H9 (cell line): ENCODE data around the gene PPOX. TPM values are rescaled to one million over a fixed set of nuclear protein-coding genes. Genes with fewer than 3 reads are reported as not detected.

Experiments used
- DNase-seq: peaks from one replicate; pipeline ENCODE4 v3.0.0-alpha.2; 2017
- H2AFZ ChIP-seq: one replicate; pipeline ENCODE4 v1.6.1; 2013; ENCODE audit warnings: mild to moderate bottlenecking, low read length, control low read depth, moderate library complexity
- H2AK5ac ChIP-seq: 2 replicates; pipeline ENCODE4 v1.6.1; 2013; ENCODE audit warnings: low read length, control low read depth, mixed read lengths; ENCODE audit not compliant: insufficient read length
- H2BK120ac ChIP-seq: one replicate; pipeline ENCODE4 v1.6.1; 2013; ENCODE audit warnings: low read depth, mild to moderate bottlenecking, low read length, control low read depth, inconsistent platforms; ENCODE audit not compliant: poor library complexity, severe bottlenecking
- H2BK12ac ChIP-seq: 2 replicates; pipeline ENCODE4 v1.6.1; 2013; ENCODE audit warnings: low read length, control low read depth, mixed read lengths, low read depth; ENCODE audit not compliant: insufficient read length
- H2BK15ac ChIP-seq: 2 replicates; pipeline ENCODE4 v1.6.1; 2013; ENCODE audit warnings: low read depth, low read length, control low read depth
- H2BK20ac ChIP-seq: one replicate; pipeline ENCODE4 v1.6.1; 2013; ENCODE audit warnings: low read depth, mild to moderate bottlenecking, low read length, control low read depth, inconsistent platforms; ENCODE audit not compliant: poor library complexity, severe bottlenecking
- H2BK5ac ChIP-seq: 2 replicates; pipeline ENCODE4 v1.6.1; 2013; ENCODE audit warnings: low read length, control low read depth, mixed read lengths; ENCODE audit not compliant: insufficient read length
- H3K14ac ChIP-seq: 2 replicates; pipeline ENCODE4 v1.6.1; 2013; ENCODE audit warnings: low read length, control low read depth; ENCODE audit not compliant: insufficient read depth
- H3K18ac ChIP-seq: 2 replicates; pipeline ENCODE4 v1.6.1; 2013; ENCODE audit warnings: low read depth, mild to moderate bottlenecking, mixed read lengths, low read length, control low read depth; ENCODE audit not compliant: insufficient read length
- H3K23ac ChIP-seq: 2 replicates; pipeline ENCODE4 v1.6.1; 2013; ENCODE audit warnings: low read length, control low read depth, mixed read lengths, low read depth; ENCODE audit not compliant: insufficient read length
- H3K23me2 ChIP-seq: 2 replicates; pipeline ENCODE4 v1.6.1; 2013; ENCODE audit warnings: low read depth, mild to moderate bottlenecking, mixed read lengths, low read length, control low read depth; ENCODE audit not compliant: insufficient read length, poor library complexity, severe bottlenecking
- H3K27ac ChIP-seq: 2 replicates; pipeline ENCODE4 v1.5.1; 2013; ENCODE audit warnings: low read length, control low read depth, mixed read lengths, low read depth; ENCODE audit not compliant: insufficient read length
- H3K27me3 ChIP-seq: 2 replicates; pipeline ENCODE4 v1.6.1; 2013; ENCODE audit warnings: low read length, control low read depth, inconsistent platforms; ENCODE audit not compliant: insufficient read depth
- H3K4ac ChIP-seq: 2 replicates; pipeline ENCODE4 v1.6.1; 2013; ENCODE audit warnings: low read depth, mild to moderate bottlenecking, control low read depth, inconsistent platforms, low read length, moderate library complexity
- H3K4me1 ChIP-seq: 2 replicates; pipeline ENCODE4 v1.6.1; 2013; ENCODE audit warnings: low read length, control low read depth, inconsistent platforms; ENCODE audit not compliant: insufficient read depth
- H3K4me2 ChIP-seq: 2 replicates; pipeline ENCODE4 v1.6.1; 2013; ENCODE audit warnings: low read length, control low read depth, mixed read lengths; ENCODE audit not compliant: insufficient read length, insufficient read depth
- H3K56ac ChIP-seq: 2 replicates; pipeline ENCODE4 v1.6.1; 2013; ENCODE audit warnings: low read depth, mild to moderate bottlenecking, mixed read lengths, low read length, control low read depth; ENCODE audit not compliant: insufficient read length
- H3K79me1 ChIP-seq: 2 replicates; pipeline ENCODE4 v1.6.1; 2013; ENCODE audit warnings: low read depth, mild to moderate bottlenecking, moderate library complexity, low read length, control low read depth, inconsistent platforms; ENCODE audit not compliant: insufficient read depth, poor library complexity, severe bottlenecking
- H3K79me2 ChIP-seq: 2 replicates; pipeline ENCODE4 v1.6.1; 2013; ENCODE audit warnings: low read length, control low read depth, inconsistent platforms; ENCODE audit not compliant: insufficient read depth
- H3K9ac ChIP-seq: 2 replicates; pipeline ENCODE4 v1.6.1; 2013; ENCODE audit warnings: low read length, control low read depth, mixed read lengths; ENCODE audit not compliant: insufficient read length; ENCODE audit errors: extremely low read depth
- H3K9me3 ChIP-seq: one replicate; pipeline ENCODE4 v1.6.1; 2013; ENCODE audit warnings: low read depth, low read length, inconsistent platforms; ENCODE audit not compliant: control insufficient read depth
- H3T11ph ChIP-seq: one replicate; pipeline ENCODE4 v1.6.1; 2013; ENCODE audit warnings: mild to moderate bottlenecking, low read length, control low read depth, inconsistent platforms
- H4K20me1 ChIP-seq: one replicate; pipeline ENCODE4 v1.6.1; 2013; ENCODE audit not compliant: control insufficient read depth, insufficient read length, insufficient read depth
- H4K5ac ChIP-seq: 2 replicates; pipeline ENCODE4 v1.6.1; 2013; ENCODE audit warnings: low read depth, mild to moderate bottlenecking, mixed read lengths, low read length, control low read depth; ENCODE audit not compliant: insufficient read length
- H4K8ac ChIP-seq: replicated peaks from 2 replicates; pipeline ENCODE4 v1.6.1; 2013; ENCODE audit warnings: low read length, control low read depth, mixed read lengths, low read depth; ENCODE audit not compliant: insufficient read length
- H4K91ac ChIP-seq: 2 replicates; pipeline ENCODE4 v1.6.1; 2013; ENCODE audit warnings: low read depth, mild to moderate bottlenecking, moderate library complexity, mixed read lengths, low read length, control low read depth; ENCODE audit not compliant: insufficient read length
- H3K27ac Mint-ChIP-seq, 3 experiments: 2 replicates in 2 of 3; 3 replicates in 1 of 3; pipeline ENCODE4 v1.8.0; 2020 to 2021; ENCODE audit warnings: mixed read lengths in 3 of 3, mild to moderate bottlenecking in 1 of 3, moderate library complexity in 1 of 3
- H3K27me3 Mint-ChIP-seq: 2 replicates; pipeline ENCODE4 v1.8.0; 2021; ENCODE audit warnings: low read depth, mild to moderate bottlenecking, moderate library complexity, mixed read lengths
- H3K36me3 Mint-ChIP-seq, 3 experiments: 2 replicates in 2 of 3; 3 replicates in 1 of 3; pipeline ENCODE4 v1.8.0; 2020 to 2021; ENCODE audit warnings: low read depth in 3 of 3, mixed read lengths in 3 of 3; ENCODE audit not compliant: insufficient read depth in 1 of 3
- H3K4me1 Mint-ChIP-seq, 2 experiments: 2 replicates each; pipeline ENCODE4 v1.8.0; 2020; ENCODE audit warnings: mixed read lengths in 2 of 2
- H3K4me3 Mint-ChIP-seq, 2 experiments: 2 replicates in 1 of 2; 3 replicates in 1 of 2; pipeline ENCODE4 v1.8.0; 2020 to 2021; ENCODE audit warnings: mild to moderate bottlenecking in 2 of 2, mixed read lengths in 2 of 2, moderate library complexity in 1 of 2
- H3K9me3 Mint-ChIP-seq, 2 experiments: 2 replicates in 1 of 2; 3 replicates in 1 of 2; pipeline ENCODE4 v1.8.0; 2020; ENCODE audit warnings: mild to moderate bottlenecking in 2 of 2, mixed read lengths in 2 of 2, moderate library complexity in 1 of 2
- WGBS: extraction: QIAGEN DNeasy Blood & Tissue Kit; methylation state at CpG from one replicate; pipeline ENCODE4 v1.1.7; 2013; ENCODE audit warnings: missing lambda C conversion rate, low lambda C conversion rate, mixed read lengths; ENCODE audit not compliant: insufficient read length; ENCODE audit errors: extremely low coverage; 5-methylcytosine and 5-hydroxymethylcytosine counted together
- total RNA-seq: library from RNA; stranded (reverse); gene quantifications from 2 replicates; pipeline ENCODE4 v1.2.1, GENCODE V29; 2021
- TF ChIP-seq, protein P1 (sequence below): fragments of 200-600 bp; sonication (generic); conservative IDR thresholded peaks from 3 replicates; pipeline ENCODE4 v1.8.0; 2021; ENCODE audit warnings: antibody characterized with exemption, mild to moderate bottlenecking

The PPOX gene
- total RNA-seq, 1 experiment from 2014 or later = 39.8 TPM

DNA sequence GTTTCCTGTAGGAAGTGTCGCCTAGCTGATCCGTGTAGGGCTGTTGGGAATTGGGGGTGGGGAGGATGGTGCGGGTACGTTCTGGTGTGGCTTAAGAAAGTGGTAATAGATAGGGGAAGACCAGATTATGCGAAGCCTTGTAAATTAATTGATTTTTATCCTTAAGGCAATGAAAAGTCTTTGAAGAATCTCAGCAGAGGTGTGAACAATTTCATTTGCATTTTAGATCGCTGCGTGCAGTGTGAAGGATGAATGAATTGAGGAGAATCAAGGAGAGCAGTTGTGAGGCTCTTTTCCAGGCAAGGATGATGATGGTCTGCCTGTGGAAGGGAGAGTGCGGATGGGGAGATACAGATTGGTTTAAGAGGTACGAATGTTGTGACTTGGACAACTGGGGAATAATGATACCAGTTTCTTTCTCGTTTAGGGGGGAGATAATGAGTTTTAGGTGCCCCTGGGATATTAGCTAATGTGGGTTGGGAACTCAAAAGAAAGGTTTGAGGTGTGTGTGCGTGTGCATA, 32.9 kb upstream of the PPOX start:
- peak overlapping the region; percentile 18 for H3K56ac ChIP-seq
- no peak overlapping the region for H4K5ac ChIP-seq
- Mint-ChIP-seq H3K4me1 (peaks cover 18 to 19% of the 10 kb centered on the region in 2 experiments), H3K36me3 (peaks cover 3 to 22% (median 18%) of the 10 kb centered on the region in 3 experiments; a peak in 5 of 7 replicates), H3K27me3 (no peaks in the 10 kb centered on the region), H3K4me3 (no peak overlapping the region), H3K9me3 (no peaks in the 10 kb centered on the region; a peak in 1 of 5 replicates), H3K27ac (no peak overlapping the region)
- H3K27ac ChIP-seq = peak overlapping the region; percentile 92
- no peak overlapping the region for H2BK20ac ChIP-seq
- peak overlapping the region; percentile 99 for H3K4me2 ChIP-seq
- no peak overlapping the region for H3K4ac ChIP-seq
- no peaks in the 10 kb centered on the region for H4K20me1 ChIP-seq
- peaks cover 8% of the 10 kb centered on the region for H3K79me1 ChIP-seq
- peak overlapping the region; percentile 20 for H2BK5ac ChIP-seq
- peak overlapping the region; percentile 67 for H3K18ac ChIP-seq
- peak overlapping the region; percentile 82 for H3K9ac ChIP-seq
- no peak overlapping the region for H3K23ac ChIP-seq
- H4K8ac ChIP-seq = no peak overlapping the region
- peaks cover 13% of the 10 kb centered on the region for H3K23me2 ChIP-seq
- H3K4me1 ChIP-seq = no peaks in the 10 kb centered on the region
- H2BK120ac ChIP-seq = no peak overlapping the region
- H2AK5ac ChIP-seq = no peak overlapping the region
- H4K91ac ChIP-seq = no peak overlapping the region
- H2AFZ ChIP-seq = peak overlapping the region; percentile 70
- no peak overlapping the region for H2BK12ac ChIP-seq
- no peaks in the 10 kb centered on the region for H3K9me3 ChIP-seq
- TF ChIP-seq, protein P1, sequence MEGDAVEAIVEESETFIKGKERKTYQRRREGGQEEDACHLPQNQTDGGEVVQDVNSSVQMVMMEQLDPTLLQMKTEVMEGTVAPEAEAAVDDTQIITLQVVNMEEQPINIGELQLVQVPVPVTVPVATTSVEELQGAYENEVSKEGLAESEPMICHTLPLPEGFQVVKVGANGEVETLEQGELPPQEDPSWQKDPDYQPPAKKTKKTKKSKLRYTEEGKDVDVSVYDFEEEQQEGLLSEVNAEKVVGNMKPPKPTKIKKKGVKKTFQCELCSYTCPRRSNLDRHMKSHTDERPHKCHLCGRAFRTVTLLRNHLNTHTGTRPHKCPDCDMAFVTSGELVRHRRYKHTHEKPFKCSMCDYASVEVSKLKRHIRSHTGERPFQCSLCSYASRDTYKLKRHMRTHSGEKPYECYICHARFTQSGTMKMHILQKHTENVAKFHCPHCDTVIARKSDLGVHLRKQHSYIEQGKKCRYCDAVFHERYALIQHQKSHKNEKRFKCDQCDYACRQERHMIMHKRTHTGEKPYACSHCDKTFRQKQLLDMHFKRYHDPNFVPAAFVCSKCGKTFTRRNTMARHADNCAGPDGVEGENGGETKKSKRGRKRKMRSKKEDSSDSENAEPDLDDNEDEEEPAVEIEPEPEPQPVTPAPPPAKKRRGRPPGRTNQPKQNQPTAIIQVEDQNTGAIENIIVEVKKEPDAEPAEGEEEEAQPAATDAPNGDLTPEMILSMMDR = no peak
- H3K79me2 ChIP-seq = peaks cover 6% of the 10 kb centered on the region; the same call in 1 of the 2 replicates
- peak overlapping the region; percentile 59; the same call in 1 of the 2 replicates for H3K14ac ChIP-seq
- H3T11ph ChIP-seq = no peak overlapping the region
- H3K27me3 ChIP-seq = no peaks in the 10 kb centered on the region
- H2BK15ac ChIP-seq = no peak overlapping the region
- no CpG with 5 or more reads among the region's 11 CpGs for WGBS
- DNase-seq = no peak
